ENCODE results near the gene PLXDC1.
"Not testable (repeated sequence)": the region's sequence is repeated elsewhere in the genome, so short reads cannot be mapped to it uniquely, and the experiment has no call there.

PLXDC1 gene

GRCh38 chr17:39122991-39123390 lies 28.4 kb downstream of the PLXDC1 start:
- H3K36me3 ChIP-seq (replicated peaks; ENCODE audit: insufficient read depth, low read length): no peaks in the 10 kb centered on the region
- no peaks in the 10 kb centered on the region for H3K9me2 ChIP-seq (replicated peaks; ENCODE audit: insufficient read depth, low read length)
- H3K4me3 ChIP-seq (ENCODE audit: low read length): no peak overlapping the region
- H4K20me1 ChIP-seq (ENCODE audit: insufficient read depth, low read length): no peaks in the 10 kb centered on the region
- H3K27ac ChIP-seq (ENCODE audit: low read length): no peak overlapping the region
- DNase-seq: no peak
- peaks cover 11% of the 10 kb centered on the region for H3K4me1 ChIP-seq (ENCODE audit: low read length)
- peaks cover 8% of the 10 kb centered on the region; the same call in 1 of the 2 replicates for H3F3A ChIP-seq (ENCODE audit: insufficient read depth, low read length)
- H2AFZ ChIP-seq (ENCODE audit: low read length): no peak overlapping the region
- no peaks in the 10 kb centered on the region for H3K79me2 ChIP-seq (ENCODE audit: low read length)
- no peak overlapping the region for H3K9ac ChIP-seq (ENCODE audit: low read length)
- no peaks in the 10 kb centered on the region for H3K27me3 ChIP-seq (replicated peaks; ENCODE audit: insufficient read depth, low read length)
- no peak overlapping the region for H3K4me2 ChIP-seq (ENCODE audit: low read depth, low read length)
- TF ChIP-seq EZH2phosphoT487 (IDR thresholded peaks at IDR 0.05; ENCODE audit: low read length) (no peak), EZH2 (optimal IDR thresholded peaks at IDR 0.05; ENCODE audit: low read depth, low read length) (no peak), CTCF (IDR thresholded peaks at IDR 0.05; ENCODE audit: low read length) (no peak)
- H3K9me3 ChIP-seq (replicated peaks; ENCODE audit: insufficient read depth, low read length): no peaks in the 10 kb centered on the region

GRCh38 chr17:39121919-39122318 lies 29.5 kb downstream of the PLXDC1 start:
- not testable (repeated sequence) for H3K27ac ChIP-seq (ENCODE audit: low read length); H3K79me2 ChIP-seq (ENCODE audit: low read length); H3F3A ChIP-seq (ENCODE audit: insufficient read depth, low read length); H3K9ac ChIP-seq (ENCODE audit: low read length); H3K4me3 ChIP-seq (ENCODE audit: low read length); H3K9me3 ChIP-seq (replicated peaks; ENCODE audit: insufficient read depth, low read length); H4K20me1 ChIP-seq (ENCODE audit: insufficient read depth, low read length); H3K4me2 ChIP-seq (ENCODE audit: low read depth, low read length); DNase-seq; H3K27me3 ChIP-seq (replicated peaks; ENCODE audit: insufficient read depth, low read length); H3K9me2 ChIP-seq (replicated peaks; ENCODE audit: insufficient read depth, low read length); H3K36me3 ChIP-seq (replicated peaks; ENCODE audit: insufficient read depth, low read length); H2AFZ ChIP-seq (ENCODE audit: low read length)
- H3K4me1 ChIP-seq (ENCODE audit: low read length): peaks cover 11% of the 10 kb centered on the region

DNA sequence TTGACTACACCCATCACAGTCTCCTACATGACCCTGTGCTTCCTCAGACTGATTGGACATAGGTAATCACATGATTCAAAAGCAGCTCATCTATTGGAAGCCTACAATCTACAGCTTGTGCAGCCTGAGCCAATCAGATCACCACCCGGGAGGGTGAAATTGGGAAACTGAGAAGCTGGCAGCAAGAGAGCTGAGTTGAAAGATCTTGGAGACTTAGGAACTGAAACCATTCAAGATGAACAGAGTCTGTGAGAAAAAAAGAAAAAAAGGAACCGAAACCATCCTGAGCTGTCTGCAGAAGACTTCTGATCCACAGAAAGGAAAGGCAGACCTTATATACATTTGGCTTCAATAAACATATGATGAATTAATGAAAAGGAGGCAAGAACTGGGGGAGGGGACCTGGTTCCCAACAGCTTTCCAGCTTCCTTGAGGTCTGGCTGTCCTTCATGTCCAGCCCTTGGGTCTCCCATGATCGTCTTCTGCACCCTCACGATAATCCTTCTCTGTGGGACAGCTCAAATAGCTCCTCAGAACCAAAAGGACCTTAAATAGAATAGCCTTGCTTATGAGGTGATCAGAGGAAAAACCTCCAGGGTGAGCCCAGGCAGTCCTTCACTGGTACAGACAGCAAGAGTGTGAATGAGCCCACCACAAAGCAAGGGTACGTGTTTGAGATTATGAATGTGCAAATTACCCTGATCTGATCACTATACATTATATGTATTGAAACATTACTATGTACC lies 32.6 kb downstream of the PLXDC1 start:
- Histone ChIP-seq H3K27ac (ENCODE audit: low read length) (peak overlapping the region; percentile 32; the same call in 1 of the 2 replicates), H3K9me3 (replicated peaks; ENCODE audit: insufficient read depth, low read length) (no peaks in the 10 kb centered on the region), H3K4me1 (ENCODE audit: low read length) (peaks cover 11% of the 10 kb centered on the region)

More for the DNA sequence above, 32.6 kb downstream of the PLXDC1 start:
- Histone ChIP-seq H3K27me3 (replicated peaks; ENCODE audit: insufficient read depth, low read length) (no peaks in the 10 kb centered on the region), H3K9ac (ENCODE audit: low read length) (no peak overlapping the region), H2AFZ (ENCODE audit: low read length) (no peak overlapping the region), H3K79me2 (ENCODE audit: low read length) (no peaks in the 10 kb centered on the region), H3K4me2 (ENCODE audit: low read depth, low read length) (peak overlapping the region; percentile 42), H3K9me2 (replicated peaks; ENCODE audit: insufficient read depth, low read length) (no peaks in the 10 kb centered on the region), H4K20me1 (ENCODE audit: insufficient read depth, low read length) (no peaks in the 10 kb centered on the region), H3F3A (ENCODE audit: insufficient read depth, low read length) (peaks cover 8% of the 10 kb centered on the region; the same call in 1 of the 2 replicates), H3K4me3 (ENCODE audit: low read length) (no peak overlapping the region), H3K36me3 (replicated peaks; ENCODE audit: insufficient read depth, low read length) (no peaks in the 10 kb centered on the region)
- no peak for TF ChIP-seq EZH2 (optimal IDR thresholded peaks at IDR 0.05; ENCODE audit: low read depth, low read length)
- no peak for TF ChIP-seq CTCF (IDR thresholded peaks at IDR 0.05; ENCODE audit: low read length)
- TF ChIP-seq EZH2phosphoT487 (IDR thresholded peaks at IDR 0.05; ENCODE audit: low read length): no peak
- peak; percentile 54 for DNase-seq
